ENCODE measurements around the gene PDE4D. TPM values are rescaled to one million over a fixed set of nuclear protein-coding genes. Genes with fewer than 3 reads are reported as not detected.

Gene PDE4D
- total RNA-seq, 6 experiments from 2014 or later: 1.6 to 10.3 (median 5.6) TPM

DNA sequence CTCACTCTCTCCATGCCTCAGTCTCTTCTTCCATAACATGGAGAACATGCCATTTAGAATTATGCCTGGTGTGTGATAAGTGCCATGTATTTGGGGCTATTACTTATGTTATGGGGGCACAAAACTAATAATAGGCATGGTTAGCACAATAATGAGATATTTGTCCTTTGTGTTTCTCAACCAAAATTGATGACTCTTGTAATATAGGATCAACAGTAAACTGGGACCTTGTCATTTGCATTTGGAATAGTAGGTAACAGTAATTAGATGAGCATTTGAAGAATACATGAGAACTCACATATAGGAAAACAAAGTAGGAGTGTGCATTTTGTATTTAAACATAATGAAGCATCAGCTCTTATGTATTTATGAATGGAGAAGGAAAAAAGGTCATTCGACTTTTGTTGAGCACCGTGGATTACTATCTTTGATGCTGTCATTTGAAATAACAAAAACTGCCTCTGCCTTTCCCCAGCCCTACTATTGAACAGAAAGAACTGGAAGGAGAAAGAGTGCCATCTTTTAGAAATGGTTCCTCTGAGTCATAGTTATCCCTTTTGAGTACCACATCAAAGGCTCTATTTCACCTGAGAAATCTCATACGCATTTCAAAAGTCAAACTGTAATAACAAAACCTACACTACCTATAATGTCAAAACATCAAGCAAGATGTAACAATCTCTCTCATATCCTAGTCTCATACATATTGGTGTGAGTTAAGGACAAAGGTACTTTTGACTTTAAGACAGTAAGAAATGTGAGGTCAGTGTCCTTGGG lies 655.2 kb downstream of the PDE4D start:
- intact Hi-C loops (cut with DNase I): no loop called here
- no peak for TF ChIP-seq POLR2A (IDR thresholded peaks at IDR 0.05)
- TF ChIP-seq, protein P1, sequence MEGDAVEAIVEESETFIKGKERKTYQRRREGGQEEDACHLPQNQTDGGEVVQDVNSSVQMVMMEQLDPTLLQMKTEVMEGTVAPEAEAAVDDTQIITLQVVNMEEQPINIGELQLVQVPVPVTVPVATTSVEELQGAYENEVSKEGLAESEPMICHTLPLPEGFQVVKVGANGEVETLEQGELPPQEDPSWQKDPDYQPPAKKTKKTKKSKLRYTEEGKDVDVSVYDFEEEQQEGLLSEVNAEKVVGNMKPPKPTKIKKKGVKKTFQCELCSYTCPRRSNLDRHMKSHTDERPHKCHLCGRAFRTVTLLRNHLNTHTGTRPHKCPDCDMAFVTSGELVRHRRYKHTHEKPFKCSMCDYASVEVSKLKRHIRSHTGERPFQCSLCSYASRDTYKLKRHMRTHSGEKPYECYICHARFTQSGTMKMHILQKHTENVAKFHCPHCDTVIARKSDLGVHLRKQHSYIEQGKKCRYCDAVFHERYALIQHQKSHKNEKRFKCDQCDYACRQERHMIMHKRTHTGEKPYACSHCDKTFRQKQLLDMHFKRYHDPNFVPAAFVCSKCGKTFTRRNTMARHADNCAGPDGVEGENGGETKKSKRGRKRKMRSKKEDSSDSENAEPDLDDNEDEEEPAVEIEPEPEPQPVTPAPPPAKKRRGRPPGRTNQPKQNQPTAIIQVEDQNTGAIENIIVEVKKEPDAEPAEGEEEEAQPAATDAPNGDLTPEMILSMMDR (IDR thresholded peaks at IDR 0.05): no peak
- 63% methylated on average over 3 of the region's 3 CpGs for whole genome bisulfite sequencing (ENCODE audit: insufficient coverage, low coverage, low lambda C conversion rate, missing lambda C conversion rate)
- ATAC-seq: no peak
- no peaks in the 10 kb centered on the region for H3K27me3 ChIP-seq
- no peaks in the 10 kb centered on the region for H3K9me3 ChIP-seq
- no peak overlapping the region for H3K27ac ChIP-seq
- no peak overlapping the region for H3K4me3 ChIP-seq
- no peaks in the 10 kb centered on the region for H3K4me1 ChIP-seq
- H3K36me3 ChIP-seq: no peaks in the 10 kb centered on the region
- DNase-seq: no peak

DNA sequence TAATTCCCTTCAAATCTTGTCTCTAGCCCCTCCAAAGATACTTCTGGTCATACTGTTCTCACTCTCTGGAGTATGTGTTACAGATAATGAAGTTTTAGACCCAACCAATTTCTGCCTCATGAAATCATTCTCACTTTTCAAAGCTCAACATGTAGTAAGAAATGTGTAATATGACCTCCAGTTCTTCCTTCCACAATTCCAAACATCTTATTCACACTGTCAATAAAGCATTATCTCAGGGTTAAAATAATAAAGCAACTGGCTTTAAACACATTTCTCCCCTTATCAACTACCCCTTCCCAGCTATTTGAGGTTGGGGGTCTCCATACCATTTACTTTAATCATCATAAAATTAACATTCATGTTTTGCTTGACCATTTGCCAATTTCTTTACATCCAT lies 656.5 kb downstream of the PDE4D start:
- Histone ChIP-seq H3K4me1 (no peaks in the 10 kb centered on the region), H3K27me3 (no peaks in the 10 kb centered on the region), H3K9me3 (no peaks in the 10 kb centered on the region), H3K4me3 (no peak overlapping the region), H3K27ac (no peak overlapping the region), H3K36me3 (no peaks in the 10 kb centered on the region)
- DNase-seq (no peak), ATAC-seq (no peak)
- TF ChIP-seq, protein P1 (IDR thresholded peaks at IDR 0.05): no peak
- no peak for TF ChIP-seq POLR2A (IDR thresholded peaks at IDR 0.05)
- intact Hi-C loops (cut with DNase I): no loop called here

DNA sequence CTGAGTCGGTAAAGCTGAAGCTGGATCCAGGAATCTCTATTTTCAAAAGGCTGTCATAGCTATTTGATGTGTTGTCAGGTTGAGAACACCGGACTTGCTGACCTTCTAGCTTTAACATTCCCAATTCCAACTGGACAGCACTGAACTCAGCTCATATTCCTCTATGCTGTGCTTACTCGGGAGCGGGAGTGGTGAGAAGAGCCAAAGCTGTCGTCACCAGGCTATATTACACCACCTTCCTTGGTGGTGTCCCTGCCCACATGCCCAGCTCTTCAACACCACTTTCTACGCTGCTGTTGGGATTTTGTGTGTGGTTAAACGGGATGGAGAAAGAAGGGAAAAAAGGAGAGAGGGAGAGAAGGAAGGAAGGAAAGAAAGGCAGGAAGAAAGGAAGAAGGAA lies 657.1 kb downstream of the PDE4D start:
- no peak for DNase-seq
- Histone ChIP-seq H3K36me3 (no peaks in the 10 kb centered on the region), H3K27me3 (no peaks in the 10 kb centered on the region), H3K4me1 (no peaks in the 10 kb centered on the region), H3K27ac (no peak overlapping the region), H3K4me3 (no peak overlapping the region), H3K9me3 (no peaks in the 10 kb centered on the region)
- intact Hi-C loops (cut with DNase I): no loop called here
- ATAC-seq: no peak
- WGBS (ENCODE audit: insufficient coverage, low coverage, low lambda C conversion rate, missing lambda C conversion rate): 86% methylated on average over 7 of the region's 7 CpGs
- TF ChIP-seq, protein P1 (IDR thresholded peaks at IDR 0.05): no peak
- no peak for TF ChIP-seq POLR2A (IDR thresholded peaks at IDR 0.05)

DNA sequence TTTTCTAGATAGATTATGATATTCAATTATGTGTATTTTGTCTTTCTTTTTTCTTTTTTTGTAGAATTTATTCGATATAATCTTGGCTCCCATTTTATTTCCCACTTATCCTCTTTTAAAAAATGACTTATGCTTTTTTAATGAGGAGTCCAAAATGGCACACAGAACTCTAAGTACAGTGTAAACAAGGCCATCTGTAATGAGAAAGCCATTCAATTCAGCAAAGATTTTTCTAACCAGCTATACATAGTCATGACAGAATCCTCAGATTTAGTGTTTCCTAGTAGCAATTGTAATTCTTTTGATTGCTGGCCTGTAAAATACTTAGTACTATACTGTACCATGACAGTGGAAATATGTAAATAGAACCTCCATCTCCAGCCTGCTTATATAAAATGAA lies 659.3 kb downstream of the PDE4D start:
- WGBS (ENCODE audit: insufficient coverage, low coverage, low lambda C conversion rate, missing lambda C conversion rate): 89% methylated on average over 1 of the region's 1 CpG

More for the DNA sequence above, 659.3 kb downstream of the PDE4D start:
- no peaks in the 10 kb centered on the region for H3K9me3 ChIP-seq
- H3K4me3 ChIP-seq: no peak overlapping the region
- no peaks in the 10 kb centered on the region for H3K4me1 ChIP-seq
- no peaks in the 10 kb centered on the region for H3K27me3 ChIP-seq
- ATAC-seq (no peak), DNase-seq (no peak)
- H3K27ac ChIP-seq: no peak overlapping the region
- intact Hi-C loops (cut with DNase I): no loop called here
- no peaks in the 10 kb centered on the region for H3K36me3 ChIP-seq
- TF ChIP-seq, protein P1 (IDR thresholded peaks at IDR 0.05): no peak
- TF ChIP-seq POLR2A (IDR thresholded peaks at IDR 0.05): no peak

All from right lobe of liver (tissue), 6 donors.